ENCODE data around the gene MYOM3.

DNA sequence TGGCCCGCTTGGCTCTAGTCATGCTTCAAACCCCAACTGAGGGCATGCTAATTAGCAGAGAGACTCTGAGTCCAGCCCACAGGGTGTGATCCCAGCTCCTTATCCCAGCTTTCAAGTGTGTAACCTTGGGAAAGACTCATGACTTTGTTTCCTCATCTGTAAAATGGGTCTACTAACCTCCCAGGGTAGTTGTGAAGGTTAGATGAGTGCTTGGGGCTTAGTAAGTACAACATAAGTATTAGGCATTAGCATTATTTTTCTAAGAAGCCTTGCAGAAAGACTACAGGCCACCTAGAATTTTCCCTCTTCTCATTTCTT is 2.8 kb downstream of the MYOM3 start:
- TF ChIP-seq, protein P1, sequence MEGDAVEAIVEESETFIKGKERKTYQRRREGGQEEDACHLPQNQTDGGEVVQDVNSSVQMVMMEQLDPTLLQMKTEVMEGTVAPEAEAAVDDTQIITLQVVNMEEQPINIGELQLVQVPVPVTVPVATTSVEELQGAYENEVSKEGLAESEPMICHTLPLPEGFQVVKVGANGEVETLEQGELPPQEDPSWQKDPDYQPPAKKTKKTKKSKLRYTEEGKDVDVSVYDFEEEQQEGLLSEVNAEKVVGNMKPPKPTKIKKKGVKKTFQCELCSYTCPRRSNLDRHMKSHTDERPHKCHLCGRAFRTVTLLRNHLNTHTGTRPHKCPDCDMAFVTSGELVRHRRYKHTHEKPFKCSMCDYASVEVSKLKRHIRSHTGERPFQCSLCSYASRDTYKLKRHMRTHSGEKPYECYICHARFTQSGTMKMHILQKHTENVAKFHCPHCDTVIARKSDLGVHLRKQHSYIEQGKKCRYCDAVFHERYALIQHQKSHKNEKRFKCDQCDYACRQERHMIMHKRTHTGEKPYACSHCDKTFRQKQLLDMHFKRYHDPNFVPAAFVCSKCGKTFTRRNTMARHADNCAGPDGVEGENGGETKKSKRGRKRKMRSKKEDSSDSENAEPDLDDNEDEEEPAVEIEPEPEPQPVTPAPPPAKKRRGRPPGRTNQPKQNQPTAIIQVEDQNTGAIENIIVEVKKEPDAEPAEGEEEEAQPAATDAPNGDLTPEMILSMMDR (IDR thresholded peaks at IDR 0.05; ENCODE audit: poor library complexity) = no peak
- no peak for TF ChIP-seq EZH2 (IDR thresholded peaks at IDR 0.05; ENCODE audit: borderline replicate concordance)
